B cell (primary cell): ENCODE results near the gene GALR3.

Source experiments
- CTCF ChIP-seq: fragments of 200-600 bp; IDR thresholded peaks from one replicate; pipeline ENCODE4 v1.8.0; 2022; ENCODE audit warnings: antibody characterized with exemption, mild to moderate bottlenecking
- EZH2 ChIP-seq: IDR thresholded peaks from 2 replicates; pipeline ENCODE4 v1.6.1; 2012; ENCODE audit warnings: borderline replicate concordance, low read depth, mild to moderate bottlenecking, moderate library complexity, low read length; ENCODE audit not compliant: insufficient read depth, poor library complexity, severe bottlenecking

GRCh38 chr22:37812869-37813678 lies 10.1 kb upstream of the GALR3 start:
- TF ChIP-seq CTCF (no peak), EZH2 (no peak)
